GM12872 (cell line): ENCODE measurements around the gene FAM131C.

Experiments
- CTCF ChIP-seq: IDR thresholded peaks from 3 replicates; pipeline ENCODE4 v1.5.1; 2011; ENCODE audit warnings: low read depth, mild to moderate bottlenecking, low read length, moderate library complexity; ENCODE audit not compliant: insufficient read depth

The FAM131C gene

GRCh38 chr1:16094453-16095158 is 21.2 kb upstream of the FAM131C start:
- no peak for TF ChIP-seq CTCF

GRCh38 chr1:16093611-16094010 is 20.2 kb upstream of the FAM131C start:
- TF ChIP-seq CTCF = no peak

GRCh38 chr1:16092923-16093511 is 19.6 kb upstream of the FAM131C start:
- no peak for TF ChIP-seq CTCF

GRCh38 chr1:16092097-16092922 is 18.9 kb upstream of the FAM131C start:
- no peak for TF ChIP-seq CTCF

GRCh38 chr1:16091296-16091695 is 17.8 kb upstream of the FAM131C start:
- no peak for TF ChIP-seq CTCF

GRCh38 chr1:16090076-16090826 is 16.8 kb upstream of the FAM131C start:
- TF ChIP-seq CTCF = no peak

GRCh38 chr1:16088996-16089395 is 15.5 kb upstream of the FAM131C start:
- no peak for TF ChIP-seq CTCF
